Uterus (tissue), 4 donors: Measurements from ENCODE around the gene ADAMTSL5. TPM values are rescaled to one million over a fixed set of nuclear protein-coding genes. Genes with fewer than 3 reads are reported as not detected.

Experiments
- DNase-seq, 2 donors: peaks; one replicate each; pipeline ENCODE4 v3.0.0-alpha.2; 2019 to 2020
- H3K27ac ChIP-seq, 2 donors: fragments of 200-600 bp; sonication (generic); 1 replicate in 1 of 2; 2 replicates in 1 of 2; pipeline ENCODE4 v1.5.1; 2016 to 2018
- H3K27me3 ChIP-seq, 2 donors: fragments of 200-600 bp; sonication (generic); one replicate each; pipeline ENCODE4 v1.5.1; 2018 to 2019; ENCODE audit warnings: control low read depth in 1 of 2
- H3K36me3 ChIP-seq, 2 donors: fragments of 200-600 bp; sonication (generic); one replicate each; pipeline ENCODE4 v1.5.1; 2019; ENCODE audit warnings: control low read depth in 1 of 2
- H3K4me1 ChIP-seq, 2 donors: fragments of 200-600 bp; sonication (generic); one replicate each; pipeline ENCODE4 v1.5.1; 2018 to 2019; ENCODE audit warnings: control low read depth in 1 of 2
- H3K4me3 ChIP-seq, 2 donors: fragments of 200-600 bp; sonication (generic); 1 replicate in 1 of 2; 2 replicates in 1 of 2; pipeline ENCODE4 v1.5.1; 2018 to 2019; ENCODE audit warnings: mild to moderate bottlenecking in 1 of 2
- H3K9me3 ChIP-seq, 2 donors: fragments of 200-600 bp; sonication (generic); one replicate each; pipeline ENCODE4 v1.5.1; 2019; ENCODE audit warnings: control low read depth in 1 of 2
- CTCF ChIP-seq, 4 experiments: fragments of 200-600 bp in 2 of 4; fragments of 450-650 bp in 2 of 4; sonication (generic) in 2 of 4; IDR thresholded peaks; one replicate each; pipeline ENCODE4 v1.5.1; 2016 to 2019; ENCODE audit warnings: antibody characterized with exemption in 4 of 4, mild to moderate bottlenecking in 2 of 4, moderate library complexity in 1 of 4
- POLR2A ChIP-seq, 2 donors: fragments of 450-650 bp; IDR thresholded peaks; one replicate each; pipeline ENCODE4 v1.6.1; 2016; ENCODE audit warnings: antibody characterized with exemption in 2 of 2, mild to moderate bottlenecking in 1 of 2, moderate library complexity in 1 of 2
- intact Hi-C: fragments of 100-400 bp; cut with DNase I; formaldehyde crosslinking; loops from one replicate; pipeline ENCODE4 v1.15.1; 2023; ENCODE audit warnings: low total_unique reads
- total RNA-seq, 4 donors: library from RNA; depleted of rRNA in 3 of 4; stranded (reverse); fragments of >200 nt in 3 of 4; gene quantifications; one replicate each; pipeline versions ENCODE4 v1.1.0 to v1.2.4, GENCODE V29; 2014 to 2023
- donor health status: DM: yes; HTN: yes; CAD: no.

Gene ADAMTSL5
- total RNA-seq, 4 donors from 2014 or later = 3.5 to 39.4 (median 12.6) TPM

GRCh38 chr19:1507192-1507660, 5.6 kb downstream of the ADAMTSL5 start:
- Histone ChIP-seq H3K36me3 (no peaks in the 10 kb centered on the region), H3K4me1 (peaks cover 0 to 6% of the 10 kb centered on the region in 2 donors), H3K9me3 (no peaks in the 10 kb centered on the region), H3K4me3 (peak overlapping the region; percentile 13 to 42), H3K27me3 (no peaks in the 10 kb centered on the region), H3K27ac (peak overlapping the region; percentile 84 to 89)
- TF ChIP-seq POLR2A (IDR thresholded peaks at IDR 0.05) (no peak), CTCF (IDR thresholded peaks at IDR 0.05) (no peak)
- intact Hi-C loops = no loop called here
- DNase-seq = peak in 1 of 2 donors; percentile 43

GRCh38 chr19:1505991-1506881, 6.6 kb downstream of the ADAMTSL5 start:
- intact Hi-C loops = no loop called here
- no peak overlapping the region for H3K27ac ChIP-seq
- no peaks in the 10 kb centered on the region for H3K36me3 ChIP-seq
- H3K4me3 ChIP-seq = no peak overlapping the region
- no peaks in the 10 kb centered on the region for H3K9me3 ChIP-seq
- DNase-seq = no peak
- peaks cover 0 to 6% of the 10 kb centered on the region in 2 donors for H3K4me1 ChIP-seq
- H3K27me3 ChIP-seq = no peaks in the 10 kb centered on the region
- TF ChIP-seq POLR2A (IDR thresholded peaks at IDR 0.05) = no peak
- TF ChIP-seq CTCF (IDR thresholded peaks at IDR 0.05) = no peak

GRCh38 chr19:1505012-1505411, 7.8 kb downstream of the ADAMTSL5 start:
- intact Hi-C loops = no loop called here
- H3K27me3 ChIP-seq = no peaks in the 10 kb centered on the region

GRCh38 chr19:1503925-1504773, 8.7 kb downstream of the ADAMTSL5 start:
- H3K4me1 ChIP-seq = peaks cover 0 to 6% of the 10 kb centered on the region in 2 donors
- H3K4me3 ChIP-seq = no peak overlapping the region
- H3K36me3 ChIP-seq = no peaks in the 10 kb centered on the region
- H3K9me3 ChIP-seq = no peaks in the 10 kb centered on the region
- no peaks in the 10 kb centered on the region for H3K27me3 ChIP-seq
- TF ChIP-seq POLR2A (IDR thresholded peaks at IDR 0.05) (no peak), CTCF (IDR thresholded peaks at IDR 0.05) (no peak)
- intact Hi-C loops = no loop called here
- no peak overlapping the region for H3K27ac ChIP-seq
- DNase-seq = no peak

More at GRCh38 chr19:1505012-1505411, 7.8 kb downstream of the ADAMTSL5 start:
- Histone ChIP-seq H3K9me3 (no peaks in the 10 kb centered on the region), H3K36me3 (no peaks in the 10 kb centered on the region), H3K27ac (no peak overlapping the region), H3K4me1 (peaks cover 0 to 6% of the 10 kb centered on the region in 2 donors), H3K4me3 (no peak overlapping the region)
- no peak for TF ChIP-seq POLR2A (IDR thresholded peaks at IDR 0.05)
- no peak for TF ChIP-seq CTCF (IDR thresholded peaks at IDR 0.05)
- no peak for DNase-seq
